Activated naive CD8-positive, alpha-beta T cell treated with anti-CD3 and anti-CD28 coated beads, Interleukin-2, amount 10 ng/mL, durations not matched to agents 7 days and 5 days (primary cell): Measurements from ENCODE around the gene OSBPL3. TPM values are rescaled to one million over a fixed set of nuclear protein-coding genes. Genes with fewer than 3 reads are reported as not detected.

ENCODE experiments used
- ATAC-seq: fragments of 150-1000 bp; cut with Tn5 transposase; one replicate; pipeline ENCODE4 v1.10.0; 2021; ENCODE audit warnings: low read depth, moderate library complexity
- POLR2A ChIA-PET: fragments of 350-600 bp; sonication (Branson Sonifier 250); formaldehyde crosslinking; loops from one replicate; lab custom pipeline; 2021; ENCODE audit warnings: antibody characterized with exemption; lab: Charles Lee
- DNase-seq: peaks from one replicate; pipeline ENCODE4 v3.0.0; 2021
- H3K27ac Mint-ChIP-seq: one replicate; pipeline ENCODE4 v1.8.0; 2022; ENCODE audit warnings: mild to moderate bottlenecking, mixed read lengths
- H3K27me3 Mint-ChIP-seq: one replicate; pipeline ENCODE4 v1.8.0; 2022; ENCODE audit warnings: mild to moderate bottlenecking, moderate library complexity, mixed read lengths
- H3K36me3 Mint-ChIP-seq: one replicate; pipeline ENCODE4 v1.8.0; 2021; ENCODE audit warnings: mild to moderate bottlenecking, mixed read lengths
- H3K4me1 Mint-ChIP-seq: one replicate; pipeline ENCODE4 v1.8.0; 2021; ENCODE audit warnings: mixed read lengths
- H3K4me3 Mint-ChIP-seq: one replicate; pipeline ENCODE4 v1.8.0; 2022; ENCODE audit warnings: mild to moderate bottlenecking, moderate library complexity, mixed read lengths
- H3K9me3 Mint-ChIP-seq: one replicate; pipeline ENCODE4 v1.8.0; 2021; ENCODE audit warnings: mixed read lengths
- total RNA-seq, 2 experiments: library from RNA; stranded (reverse); gene quantifications; one replicate each; pipeline ENCODE4 v1.2.3, GENCODE V29; 2021

Gene OSBPL3
- total RNA-seq, 2 experiments from 2014 or later = 47.8 to 60.1 TPM

GRCh38 chr7:24752073-24752800 lies 227.7 kb downstream of the OSBPL3 start:
- no peak overlapping the region for H3K4me3 Mint-ChIP-seq
- no peak overlapping the region for H3K27ac Mint-ChIP-seq
- H3K4me1 Mint-ChIP-seq = peaks cover 25% of the 10 kb centered on the region
- DNase-seq (no peak), ATAC-seq (no peak)
- H3K9me3 Mint-ChIP-seq = no peaks in the 10 kb centered on the region
- peaks cover 28% of the 10 kb centered on the region for H3K27me3 Mint-ChIP-seq
- H3K36me3 Mint-ChIP-seq = no peaks in the 10 kb centered on the region
- POLR2A ChIA-PET = no interaction called here

DNA sequence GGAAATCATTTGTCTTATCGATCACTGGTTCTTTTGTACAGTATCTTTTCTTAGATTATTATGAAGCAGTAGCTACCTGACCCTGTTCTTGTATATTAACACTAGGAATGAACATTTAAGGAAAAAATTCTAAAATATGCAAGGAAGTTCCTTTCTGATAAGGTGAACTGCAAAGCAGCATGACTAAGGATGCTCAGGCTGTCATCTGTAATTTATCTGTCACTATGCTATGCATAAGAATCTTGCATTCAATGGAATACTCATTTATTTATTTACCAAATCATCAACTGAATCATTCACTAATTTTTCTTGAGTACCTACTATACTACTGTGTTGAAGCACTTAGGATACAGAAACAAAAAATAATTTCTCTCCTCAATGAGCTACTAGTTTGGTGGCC lies 228.5 kb downstream of the OSBPL3 start:
- Mint-ChIP-seq H3K27me3 (peaks cover 24% of the 10 kb centered on the region), H3K36me3 (no peaks in the 10 kb centered on the region), H3K4me3 (no peak overlapping the region), H3K4me1 (peaks cover 22% of the 10 kb centered on the region), H3K27ac (no peak overlapping the region), H3K9me3 (no peaks in the 10 kb centered on the region)
- ATAC-seq (no peak), DNase-seq (no peak)
- POLR2A ChIA-PET = interaction anchor here (0.6 kb wide), 1 partner anchor 19 kb away, joined by 3 read pairs; no protein-coding TSS in a partner anchor

DNA sequence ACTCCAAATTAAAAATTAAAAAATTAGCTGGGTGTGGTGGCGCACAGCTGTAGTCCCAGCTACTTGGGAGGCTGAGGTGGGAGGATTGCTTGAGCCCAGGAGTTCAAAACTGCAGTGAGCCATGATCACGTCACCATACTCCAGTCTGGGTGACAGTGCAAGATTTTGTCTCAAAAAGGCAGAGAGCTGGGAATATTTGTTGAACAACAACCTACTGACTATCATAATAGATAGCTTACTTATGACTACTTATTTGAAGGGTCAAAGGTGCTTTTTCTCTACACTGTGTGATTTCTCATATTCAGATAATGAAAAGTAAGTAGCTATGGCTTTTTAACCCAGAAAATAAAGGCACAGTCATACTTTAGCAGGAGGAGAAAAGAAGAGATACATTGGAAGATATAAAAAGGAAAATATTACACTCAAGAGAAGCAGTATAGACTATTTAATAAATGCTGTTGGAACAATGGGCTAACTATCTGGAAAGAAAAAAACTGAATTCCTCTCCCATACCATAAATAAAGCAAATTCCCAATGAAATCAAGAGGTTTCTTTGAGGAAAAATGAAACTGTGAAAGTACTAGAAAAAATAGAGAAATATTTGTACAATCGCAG lies 229.4 kb downstream of the OSBPL3 start:
- H3K9me3 Mint-ChIP-seq = no peaks in the 10 kb centered on the region
- H3K4me3 Mint-ChIP-seq = no peak overlapping the region
- POLR2A ChIA-PET = interaction anchor here (0.5 kb wide), 1 partner anchor 34 kb away, joined by 3 read pairs; no protein-coding TSS in a partner anchor
- peaks cover 23% of the 10 kb centered on the region for H3K27me3 Mint-ChIP-seq
- peaks cover 13% of the 10 kb centered on the region for H3K4me1 Mint-ChIP-seq
- no peak for ATAC-seq
- no peaks in the 10 kb centered on the region for H3K36me3 Mint-ChIP-seq
- no peak for DNase-seq
- H3K27ac Mint-ChIP-seq = no peak overlapping the region

DNA sequence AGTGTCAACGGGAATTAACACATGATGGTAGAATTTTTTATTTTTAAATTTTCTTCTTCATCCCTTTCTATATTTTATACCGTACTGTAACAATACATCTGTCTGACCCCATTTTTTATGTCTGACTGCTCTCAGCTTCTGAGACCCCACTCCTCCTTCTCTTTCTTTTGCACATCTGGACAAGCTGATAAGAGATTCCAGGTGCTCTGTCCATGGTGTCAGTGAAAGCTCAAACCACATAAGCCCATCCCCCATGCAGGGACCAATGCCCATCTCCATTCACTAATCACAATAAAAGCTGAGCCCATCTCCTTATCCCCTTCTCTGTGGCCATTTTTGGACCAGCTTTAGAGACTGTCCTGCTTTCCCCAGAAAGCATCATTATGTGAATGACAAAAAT lies 231.5 kb downstream of the OSBPL3 start:
- no peaks in the 10 kb centered on the region for H3K36me3 Mint-ChIP-seq
- POLR2A ChIA-PET = no interaction called here
- H3K4me3 Mint-ChIP-seq = no peak overlapping the region
- DNase-seq (no peak), ATAC-seq (no peak)
- no peaks in the 10 kb centered on the region for H3K9me3 Mint-ChIP-seq
- peaks cover 3% of the 10 kb centered on the region for H3K4me1 Mint-ChIP-seq
- H3K27ac Mint-ChIP-seq = no peak overlapping the region
- peaks cover 18% of the 10 kb centered on the region for H3K27me3 Mint-ChIP-seq

Other genes starting within 250 kb of the OSBPL3 start
- 1 to 10 TPM; 2.5 to 3.1 TPM for gene GSDME, start 222.7 kb downstream of the OSBPL3 start, total RNA-seq
- 10 to 100 TPM; 85.6 to 94.7 TPM for gene CYCS, start 145.1 kb upstream of the OSBPL3 start, total RNA-seq
- not detected for gene NPVF, start 248.3 kb upstream of the OSBPL3 start, total RNA-seq